GM21717 (cell line): Measurements from ENCODE around the gene SLCO1A2.
"Not testable (repeated sequence)": the region's sequence is repeated elsewhere in the genome, so short reads cannot be mapped to it uniquely, and the experiment has no call there.

Source experiments
- ATAC-seq: cut with Tn5 transposase; IDR thresholded peaks from one replicate; pipeline ENCODE4 v1.9.1; 2021; ENCODE audit warnings: mild to moderate bottlenecking, moderate library complexity; ENCODE audit not compliant: unreplicated experiment

Gene SLCO1A2

GRCh38 chr12:21334771-21335325, at the start of gene SLCO1A2:
TSS of gene SLCO1A2 (minus strand) at chr12:21334917. CDS start at chr12:21334647, 270 bp downstream.
- no peak for ATAC-seq

DNA sequence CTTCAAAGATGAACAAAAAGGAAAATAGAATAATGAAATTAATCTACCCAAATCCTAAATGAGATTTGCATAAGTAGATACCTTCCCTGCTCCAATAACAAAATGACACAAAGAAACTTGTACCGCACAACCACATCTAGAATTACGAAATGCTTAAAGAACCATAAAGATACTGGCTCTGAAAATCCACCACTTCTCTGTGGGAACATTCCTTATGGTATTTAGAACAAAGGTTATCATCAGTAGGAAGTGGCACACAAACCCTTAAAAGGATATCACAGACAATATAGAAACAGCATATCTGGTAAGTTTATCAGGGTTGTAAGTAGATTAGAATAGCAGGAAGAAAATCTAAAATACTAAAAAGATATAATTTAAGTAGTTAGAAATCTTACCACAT, 49.5 kb upstream of the SLCO1A2 start:
- no peak for ATAC-seq

GRCh38 chr12:21381320-21381719, 46.6 kb upstream of the SLCO1A2 start:
- ATAC-seq: not testable (repeated sequence)

GRCh38 chr12:21379218-21379617, 44.5 kb upstream of the SLCO1A2 start:
- no peak for ATAC-seq

GRCh38 chr12:21372602-21373001, 37.9 kb upstream of the SLCO1A2 start, which contains the start of gene IAPP:
TSS of gene IAPP (plus strand) at chr12:21372902. CDS start at chr12:21373352, 450 bp downstream.
- no peak for ATAC-seq

DNA sequence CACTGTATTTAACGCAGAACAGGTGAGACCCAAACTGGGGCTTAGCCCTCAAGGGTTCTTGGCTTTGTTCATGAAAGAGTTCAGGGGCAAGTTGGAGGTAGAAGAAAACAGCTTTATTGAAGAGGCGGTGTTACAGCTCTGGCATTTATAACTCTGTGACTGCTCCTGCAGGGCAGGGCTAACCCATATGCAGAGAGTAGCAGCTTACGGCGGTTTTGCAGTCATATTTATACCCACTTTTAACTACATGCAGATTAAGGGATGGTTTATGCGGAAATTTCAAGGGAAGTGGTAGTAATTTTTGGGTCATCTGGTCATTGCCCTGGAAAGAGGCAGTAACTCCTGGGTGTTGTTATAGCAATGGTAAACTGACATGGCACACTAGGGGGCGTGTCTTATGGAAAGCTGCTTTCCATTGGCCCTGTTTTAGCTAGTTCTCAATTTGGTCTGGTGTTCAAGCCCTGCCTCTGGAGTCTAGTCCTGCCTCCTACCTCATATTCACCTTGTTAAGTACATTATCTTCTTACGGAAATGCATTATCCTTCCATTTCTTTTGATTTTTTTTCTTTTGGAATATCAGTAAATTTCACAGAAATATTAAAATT, 36.2 kb upstream of the SLCO1A2 start:
- no peak for ATAC-seq

DNA sequence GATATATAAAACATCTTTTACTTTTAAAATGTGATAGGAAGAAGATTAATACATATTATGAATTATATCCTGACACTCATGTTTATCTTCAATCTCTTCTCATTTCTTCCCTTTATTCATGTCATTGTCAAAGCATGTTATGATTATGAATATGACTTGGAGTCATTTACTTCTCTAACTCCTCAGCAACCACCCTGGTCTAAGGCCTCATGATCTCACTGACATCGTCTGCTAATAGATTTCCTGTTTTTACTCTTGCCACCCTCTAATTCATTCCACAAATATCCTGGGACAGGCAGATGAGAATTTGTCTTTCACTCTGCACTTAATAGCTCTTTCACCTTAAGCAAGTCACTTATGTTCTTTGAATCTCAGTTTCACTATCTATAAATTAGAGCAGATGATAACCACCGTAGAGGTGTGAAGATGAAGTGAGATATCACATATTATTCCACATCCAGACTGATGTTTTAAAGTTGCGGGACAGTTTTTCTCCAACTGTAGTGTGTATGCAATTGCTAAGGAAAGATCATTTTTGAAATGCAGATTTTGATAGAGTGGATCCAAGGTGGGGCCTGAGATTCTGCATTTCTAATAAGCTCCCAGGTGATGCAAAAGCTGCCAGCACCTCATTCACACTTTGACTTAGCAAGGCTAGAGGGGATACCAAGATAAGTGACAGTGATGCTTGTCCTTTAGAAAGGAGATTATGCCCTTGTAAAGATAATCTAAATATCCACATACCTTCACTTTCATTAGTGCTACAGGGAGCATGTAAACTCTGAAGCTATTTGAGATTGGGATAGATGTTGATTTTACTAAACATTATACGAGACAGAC, 34.6 kb upstream of the SLCO1A2 start:
- no peak for ATAC-seq

GRCh38 chr12:21360632-21361031, 25.9 kb upstream of the SLCO1A2 start:
- not testable (repeated sequence) for ATAC-seq

GRCh38 chr12:21354641-21355040, 19.9 kb upstream of the SLCO1A2 start:
- ATAC-seq: no peak

- no peak for ATAC-seq
Observed at GRCh38 chr12:21353948-21354347, 19.2 kb upstream of the SLCO1A2 start.

DNA sequence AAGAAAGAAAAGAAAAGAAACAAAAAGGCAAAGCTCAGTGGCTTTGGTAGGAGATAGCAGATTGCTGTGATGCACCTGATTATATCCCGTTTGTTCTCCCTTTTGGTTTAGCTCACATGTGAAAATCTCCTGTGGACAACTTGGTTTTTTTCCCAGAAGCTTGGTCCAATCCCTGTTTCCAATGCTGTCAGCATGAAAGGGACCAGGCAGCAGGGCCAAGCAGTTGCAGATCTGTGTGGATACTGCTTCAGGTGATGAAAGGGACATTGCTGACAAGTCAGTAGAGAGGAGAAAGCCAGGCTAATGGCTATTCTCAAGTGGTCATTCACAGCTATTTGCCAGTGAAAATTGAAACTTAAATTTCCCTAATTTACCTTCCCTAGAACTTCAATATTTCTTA, 18.8 kb upstream of the SLCO1A2 start:
- no peak for ATAC-seq

DNA sequence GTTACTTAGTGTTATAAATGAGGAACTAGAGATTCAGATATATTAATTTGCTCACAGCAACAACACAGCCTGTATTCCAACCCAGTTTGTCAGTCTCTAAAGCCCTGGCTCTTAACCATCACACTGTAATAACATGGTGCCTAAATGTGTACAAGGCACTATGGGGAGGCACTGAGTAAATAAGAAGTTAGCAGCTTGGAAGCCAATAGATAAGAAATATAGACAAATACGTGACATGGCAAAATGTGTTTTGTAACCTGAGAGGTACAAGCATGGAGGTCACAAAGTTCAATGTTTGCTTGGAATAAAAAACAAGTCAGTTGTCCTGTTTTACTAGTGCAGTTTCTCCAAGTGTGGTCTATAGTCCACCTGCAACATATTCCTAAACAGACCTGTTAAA, 16.3 kb upstream of the SLCO1A2 start:
- ATAC-seq: no peak

DNA sequence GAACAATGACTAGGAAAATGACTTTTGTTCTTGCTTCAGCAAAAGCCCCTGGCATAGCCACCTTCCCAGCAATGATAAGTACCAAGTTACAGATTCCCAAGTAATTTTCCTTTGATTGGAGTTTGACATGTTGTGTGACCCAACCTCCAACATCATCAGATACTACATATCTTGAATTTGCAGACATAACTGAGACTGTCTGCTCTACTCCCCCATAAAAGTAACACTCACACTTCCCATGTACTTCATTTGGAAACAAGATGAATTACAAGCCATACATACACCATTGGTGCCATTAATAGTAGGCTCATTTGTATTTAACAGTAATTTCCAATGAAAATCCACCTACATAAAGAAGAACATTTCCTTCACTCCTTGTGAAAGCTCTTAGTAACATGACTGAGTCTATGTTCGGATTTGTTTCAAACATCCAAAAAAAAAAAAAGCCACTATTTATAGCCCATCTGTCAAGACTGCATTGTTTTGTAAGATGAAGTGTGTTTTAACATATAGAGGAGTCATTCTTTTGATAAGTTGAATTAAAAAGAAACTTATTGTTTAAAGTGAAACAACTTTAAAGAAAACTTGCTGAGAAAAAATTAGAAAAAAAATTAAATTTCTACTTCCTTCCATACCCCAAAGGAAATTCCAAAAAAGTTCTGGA, 12.0 kb upstream of the SLCO1A2 start:
- no peak for ATAC-seq

DNA sequence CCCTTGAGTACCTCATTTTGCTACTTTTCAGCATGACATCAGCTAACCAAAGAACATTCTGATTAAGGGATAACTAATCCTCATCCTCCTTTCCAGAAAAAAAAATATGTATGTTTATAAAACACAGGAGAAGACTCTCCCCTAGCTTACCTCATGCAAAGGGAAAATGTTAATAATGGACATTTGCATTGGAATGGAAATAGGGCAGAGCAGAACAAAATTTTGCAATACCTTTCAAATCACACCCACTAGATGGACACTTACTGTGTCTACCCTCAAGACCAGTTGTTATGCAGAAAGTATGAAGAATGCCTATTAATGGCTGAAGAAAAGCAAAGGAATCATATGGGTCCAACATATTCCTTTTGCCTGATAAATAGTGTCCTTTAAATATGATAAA, 8.9 kb upstream of the SLCO1A2 start:
- ATAC-seq: no peak

GRCh38 chr12:21341769-21342168, 7.1 kb upstream of the SLCO1A2 start:
- ATAC-seq: no peak

GRCh38 chr12:21340403-21340802, 5.7 kb upstream of the SLCO1A2 start:
- ATAC-seq: no peak

DNA sequence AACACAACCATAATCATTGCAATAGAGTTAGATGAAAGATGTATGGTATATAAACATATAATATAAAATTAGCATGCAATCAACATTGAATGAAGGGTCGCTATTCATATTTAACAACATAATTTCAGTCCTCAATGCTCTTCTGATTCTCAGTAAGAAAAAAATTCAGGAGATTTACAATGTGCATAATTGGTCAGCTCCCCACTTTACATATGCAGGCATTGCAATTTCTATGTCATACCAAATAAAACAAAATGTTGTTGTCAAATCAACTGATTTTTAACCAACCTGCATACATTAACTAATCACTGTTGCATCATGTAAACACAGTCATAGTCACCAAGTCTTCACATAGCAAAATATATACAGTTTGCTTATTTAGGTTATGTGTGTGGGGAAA, 5.2 kb upstream of the SLCO1A2 start:
- no peak for ATAC-seq

DNA sequence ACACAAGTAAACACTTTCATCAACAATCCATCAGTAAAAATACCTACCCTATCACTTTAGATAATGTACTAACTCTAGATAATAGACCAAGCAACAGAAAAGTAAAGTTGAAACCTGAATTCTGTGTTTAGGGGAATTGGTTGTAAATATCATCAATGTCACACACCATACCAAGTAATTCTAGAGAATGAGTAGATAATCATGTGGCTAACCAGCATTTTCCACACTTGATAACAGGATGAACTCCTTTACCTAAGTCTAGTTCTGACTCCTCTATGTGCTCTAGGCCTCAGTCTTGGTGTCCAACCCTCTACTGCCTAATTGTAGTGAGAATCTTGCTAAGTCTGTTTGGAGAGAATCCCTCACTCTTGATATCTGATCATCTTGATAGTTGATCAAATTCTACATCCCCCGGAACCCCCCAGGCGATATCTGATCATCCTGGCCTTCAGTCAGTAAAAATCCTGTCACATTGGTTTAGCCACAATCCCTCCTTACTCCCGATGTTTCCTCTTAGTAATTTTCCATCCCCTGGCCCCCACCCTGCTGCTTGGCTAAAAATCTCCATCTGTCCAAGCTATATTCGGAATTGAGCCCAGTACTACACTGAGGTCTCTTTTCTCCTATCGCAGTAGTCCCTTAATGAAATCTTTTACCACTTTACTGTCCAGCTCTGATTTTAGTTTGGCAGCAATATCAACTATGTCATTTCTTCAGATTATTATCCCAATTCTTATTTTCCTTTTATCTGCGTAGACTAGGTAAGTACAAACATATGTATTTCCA, 3.4 kb upstream of the SLCO1A2 start:
- ATAC-seq: no peak

GRCh38 chr12:21337453-21337852, 2.7 kb upstream of the SLCO1A2 start:
- ATAC-seq: no peak

DNA sequence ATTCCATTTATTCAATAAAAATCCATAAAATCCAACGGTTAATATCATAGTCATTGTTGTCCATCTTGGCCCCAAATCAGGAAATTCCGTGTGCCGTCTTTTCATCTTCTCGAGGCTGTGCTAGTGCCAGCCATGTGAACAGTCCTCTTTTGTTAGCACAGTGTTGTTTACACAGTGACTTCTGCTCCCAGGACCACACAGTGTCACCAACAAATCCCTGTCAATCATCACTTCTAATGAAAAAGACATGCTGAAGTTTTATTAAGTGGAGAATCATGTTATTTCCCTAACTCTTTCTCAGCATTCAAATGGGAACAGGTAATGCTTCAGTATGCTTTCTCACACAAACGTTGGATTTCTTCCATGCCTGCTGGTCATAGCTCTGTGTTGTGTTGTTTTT, 1.9 kb upstream of the SLCO1A2 start:
- no peak for ATAC-seq
